HCT116 (cell line): Measurements from ENCODE around the gene KIR2DL1. TPM values are rescaled to one million over a fixed set of nuclear protein-coding genes. Genes with fewer than 3 reads are reported as not detected.

Experiments
- ATAC-seq: fragments of 200-7000 bp; cut with Tn5 transposase; 2 replicates; pipeline ENCODE4 v1.9.1; 2020; ENCODE audit warnings: mild to moderate bottlenecking, moderate library complexity
- BruUV-seq: library from RNA; stranded (reverse); fragments of 400-500 nt; replicated peaks from 2 replicates; lab custom pipeline; 2021; lab: Mats Ljungman, UMichigan
- CTCF ChIA-PET: fragments of 300-600 bp; sonication (Branson Sonifier 250); formaldehyde crosslinking; loops from one replicate; lab custom pipeline; 2021; ENCODE audit warnings: antibody characterized with exemption; lab: Charles Lee
- POLR2A ChIA-PET: fragments of 300-600, 350-600 bp; sonication (Branson Sonifier 250); formaldehyde crosslinking; loops from one replicate; lab custom pipeline; 2021; ENCODE audit warnings: antibody characterized with exemption; lab: Charles Lee
- RAD21 ChIA-PET, 2 experiments: fragments of 300-600 bp; sonication (Branson Sonifier 250); formaldehyde crosslinking; loops; one replicate each; lab custom pipeline; 2023; ENCODE audit warnings: low total read pairs in 2 of 2; ENCODE audit not compliant: uncharacterized antibody in 2 of 2, unreplicated experiment in 2 of 2, low non-redundant PET in 1 of 2; lab: Charles Lee
- DNase-seq: peaks from one replicate; pipeline ENCODE4 v3.0.0-alpha.2; 2010; ENCODE audit warnings: low read depth, low spot score
- H2AFZ ChIP-seq: fragments of 200-600 bp; shearing (Covaris generic), sonication (generic); 2 replicates; pipeline ENCODE4 v1.6.1; 2017; ENCODE audit warnings: low read depth, mixed run types, mixed read lengths, antibody characterized with exemption, low read length; ENCODE audit not compliant: poor library complexity, severe bottlenecking
- H3K27ac ChIP-seq: 2 replicates; pipeline ENCODE4 v1.5.1; 2012; ENCODE audit warnings: low read depth, low read length
- H3K27me3 ChIP-seq: fragments of 200-600 bp; sonication (generic); 2 replicates; pipeline ENCODE4 v1.6.1; 2016; ENCODE audit warnings: mixed run types, low read length, mixed read lengths; ENCODE audit not compliant: insufficient read depth
- H3K36me3 ChIP-seq, 2 experiments: fragments of 200-500 bp in 1 of 2; fragments of 200-600 bp in 1 of 2; sonication (Bioruptor generic) in 1 of 2; sonication (generic) in 1 of 2; 2 replicates each; pipeline versions ENCODE4 v1.5.1 to v1.6.1; 2014 to 2016; ENCODE audit warnings: low read length in 2 of 2, inconsistent platforms in 1 of 2, mixed read lengths in 1 of 2, mixed run types in 1 of 2; ENCODE audit not compliant: insufficient read depth in 2 of 2, control insufficient read depth in 1 of 2
- H3K4me1 ChIP-seq, 2 experiments: fragments of 200-600 bp in 1 of 2; sonication (generic) in 1 of 2; 2 replicates each; pipeline versions ENCODE4 v1.5.1 to v1.6.1; 2012 to 2017; ENCODE audit warnings: low read length in 2 of 2, inconsistent platforms in 1 of 2, mild to moderate bottlenecking in 1 of 2, mixed read lengths in 1 of 2, mixed run types in 1 of 2, moderate library complexity in 1 of 2; ENCODE audit not compliant: insufficient read depth in 2 of 2, control insufficient read depth in 1 of 2
- H3K4me2 ChIP-seq: fragments of 200-600 bp; sonication (generic); 2 replicates; pipeline ENCODE4 v1.6.1; 2017; ENCODE audit warnings: mixed run types, low read length, mixed read lengths
- H3K4me3 ChIP-seq, 2 experiments: fragments of 200-600 bp in 1 of 2; sonication (generic) in 1 of 2; replicated peaks in 1 of 2; 2 replicates each; pipeline ENCODE4 v1.5.1; 2011 to 2016; ENCODE audit warnings: low read length in 2 of 2, control low read depth in 1 of 2, low read depth in 1 of 2, mild to moderate bottlenecking in 1 of 2, mixed read lengths in 1 of 2, mixed run types in 1 of 2
- H3K79me2 ChIP-seq: fragments of 200-600 bp; sonication (generic); 2 replicates; pipeline ENCODE4 v1.6.1; 2017; ENCODE audit warnings: mild to moderate bottlenecking, mixed run types, low read length, moderate library complexity, mixed read lengths; ENCODE audit not compliant: insufficient read depth
- H3K9ac ChIP-seq: fragments of 200-600 bp; sonication (generic); 2 replicates; pipeline ENCODE4 v1.6.1; 2016; ENCODE audit warnings: low read length, mixed read lengths
- H3K9me2 ChIP-seq: fragments of 200-600 bp; sonication (generic), shearing (Covaris generic); 2 replicates; pipeline ENCODE4 v1.6.1; 2017; ENCODE audit warnings: mixed run types, mild to moderate bottlenecking, moderate library complexity; ENCODE audit not compliant: insufficient read depth
- H3K9me3 ChIP-seq, 2 experiments: fragments of 200-500 bp in 1 of 2; fragments of 200-600 bp in 1 of 2; sonication (Bioruptor generic) in 1 of 2; sonication (generic) in 1 of 2; 2 replicates each; pipeline ENCODE4 v1.6.1; 2014 to 2017; ENCODE audit warnings: low read length in 2 of 2, mixed read lengths in 2 of 2, inconsistent platforms in 1 of 2, low read depth in 1 of 2, mild to moderate bottlenecking in 1 of 2, mixed run types in 1 of 2, moderate library complexity in 1 of 2; ENCODE audit not compliant: control insufficient read depth in 1 of 2, insufficient read depth in 1 of 2
- H4K20me1 ChIP-seq: fragments of 200-600 bp; sonication (generic), shearing (Covaris generic); 2 replicates; pipeline ENCODE4 v1.6.1; 2017; ENCODE audit warnings: mixed run types, mild to moderate bottlenecking, moderate library complexity; ENCODE audit not compliant: insufficient read depth
- CBX3 ChIP-seq: IDR thresholded peaks from 2 replicates; pipeline ENCODE4 v1.6.1; 2012; ENCODE audit warnings: low read depth
- CEBPB ChIP-seq: IDR thresholded peaks from 2 replicates; pipeline ENCODE4 v1.6.1; 2012; ENCODE audit warnings: low read depth
- CTCF ChIP-seq, 3 experiments: fragments of 200-600 bp in 1 of 3; sonication (generic) in 1 of 3; IDR thresholded peaks in 2 of 3; conservative IDR thresholded peaks in 1 of 3; 2 replicates each; pipeline ENCODE4 v1.5.1; 2012 to 2017; ENCODE audit warnings: low read depth in 2 of 3, low read length in 2 of 3, antibody characterized with exemption in 1 of 3, borderline replicate concordance in 1 of 3, control low read depth in 1 of 3, mild to moderate bottlenecking in 1 of 3, mixed read lengths in 1 of 3, mixed run types in 1 of 3, moderate library complexity in 1 of 3; ENCODE audit not compliant: insufficient read depth in 1 of 3
- EGR1 ChIP-seq: IDR thresholded peaks from 2 replicates; pipeline ENCODE4 v1.6.1; 2012; ENCODE audit warnings: low read depth
- ELF1 ChIP-seq: IDR thresholded peaks from 2 replicates; pipeline ENCODE4 v1.6.1; 2012; ENCODE audit warnings: low read depth, borderline replicate concordance
- EZH2 ChIP-seq: fragments of 200-600 bp; sonication (generic); IDR thresholded peaks from 2 replicates; pipeline ENCODE4 v1.6.1; 2017; ENCODE audit warnings: antibody characterized with exemption, mixed run types
- EZH2phosphoT487 ChIP-seq: fragments of 200-600 bp; IDR thresholded peaks from 2 replicates; pipeline ENCODE4 v1.6.1; 2018; ENCODE audit warnings: antibody characterized with exemption, borderline replicate concordance
- FOSL1 ChIP-seq: IDR thresholded peaks from 2 replicates; pipeline ENCODE4 v1.6.1; 2012; ENCODE audit warnings: low read depth
- JUND ChIP-seq: IDR thresholded peaks from 2 replicates; pipeline ENCODE4 v1.6.1; 2012
- POLR2A ChIP-seq: IDR thresholded peaks from 2 replicates; pipeline ENCODE4 v1.7.0; 2011; ENCODE audit warnings: borderline replicate concordance; ENCODE audit not compliant: insufficient read depth, insufficient read length; ENCODE audit errors: extremely low read depth
- REST ChIP-seq: IDR thresholded peaks from 2 replicates; pipeline ENCODE4 v1.6.1; 2012; ENCODE audit warnings: low read depth
- SIN3A ChIP-seq: IDR thresholded peaks from 2 replicates; pipeline ENCODE4 v1.6.1; 2012; ENCODE audit warnings: low read depth
- SP1 ChIP-seq: IDR thresholded peaks from 2 replicates; pipeline ENCODE4 v1.6.1; 2012; ENCODE audit warnings: low read depth
- SRF ChIP-seq: IDR thresholded peaks from 2 replicates; pipeline ENCODE4 v1.6.1; 2012; ENCODE audit warnings: low read depth
- TCF7L2 ChIP-seq: IDR thresholded peaks from 2 replicates; pipeline ENCODE4 v1.7.0; 2011; ENCODE audit warnings: borderline replicate concordance, inconsistent platforms; ENCODE audit not compliant: insufficient read depth, insufficient read length; ENCODE audit errors: extremely low read depth
- YY1 ChIP-seq: IDR thresholded peaks from 2 replicates; pipeline ENCODE4 v1.6.1; 2011; ENCODE audit warnings: low read length, low read depth, moderate library complexity, mild to moderate bottlenecking; ENCODE audit not compliant: insufficient replicate concordance; ENCODE audit errors: extremely low read depth
- ZNF274 ChIP-seq: fragments of 200-500 bp; sonication (Bioruptor generic); IDR thresholded peaks from 2 replicates; pipeline ENCODE4 v1.6.1; 2014; ENCODE audit warnings: mild to moderate bottlenecking, low read depth, low read length, inconsistent platforms
- intact Hi-C: fragments of 100-400 bp; cut with micrococcal nuclease; formaldehyde crosslinking; loops from 2 replicates; pipeline ENCODE4 v1.10.0; 2022
- total RNA-seq: library from RNA; stranded (reverse); gene quantifications from one replicate; pipeline ENCODE4 v1.2.1, GENCODE V29; 2021; ENCODE audit not compliant: unreplicated experiment
- TF ChIP-seq, protein P1 (sequence below): IDR thresholded peaks from 2 replicates; pipeline ENCODE4 v1.6.1; 2012

Gene KIR2DL1
- total RNA-seq, 1 experiment from 2014 or later: not detected

- TF ChIP-seq CTCF (IDR thresholded peaks at IDR 0.05 in 2 of 3, conservative IDR thresholded peaks at IDR 0.05 in 1 of 3; ENCODE audit: borderline replicate concordance in 1 of 3, insufficient read depth in 1 of 3, low read depth in 2 of 3, low read length in 2 of 3) (no peak), TCF7L2 (no peak), EGR1 (no peak), JUND (no peak)
Observed at GRCh38 chr19:54792814-54793213, 23.2 kb downstream of the KIR2DL1 start (continued).

GRCh38 chr19:54795758-54796157 lies 26.2 kb downstream of the KIR2DL1 start:
- H4K20me1 ChIP-seq: no peaks in the 10 kb centered on the region
- ChIA-PET POLR2A (no interaction called here), CTCF (no interaction called here), RAD21 (no interaction called here)
- BruUV-seq: no TSS peak
- intact Hi-C loops: no loop called here
- H3K27ac ChIP-seq: no peak overlapping the region
- no peaks in the 10 kb centered on the region for H3K36me3 ChIP-seq
- ATAC-seq: no peak
- no peaks in the 10 kb centered on the region for H3K9me2 ChIP-seq
- no peak overlapping the region for H3K9ac ChIP-seq
- no peak overlapping the region for H2AFZ ChIP-seq
- H3K4me1 ChIP-seq: no peaks in the 10 kb centered on the region
- no peak for DNase-seq
- no peaks in the 10 kb centered on the region for H3K9me3 ChIP-seq
- no peak overlapping the region for H3K4me2 ChIP-seq
- H3K27me3 ChIP-seq: peaks cover 56% of the 10 kb centered on the region
- no peak overlapping the region for H3K4me3 ChIP-seq
- H3K79me2 ChIP-seq: no peaks in the 10 kb centered on the region
- TF ChIP-seq EGR1 (no peak), YY1 (no peak), EZH2 (no peak), FOSL1 (no peak), CEBPB (no peak), SRF (no peak), REST (no peak), POLR2A (no peak), TCF7L2 (no peak), EZH2phosphoT487 (no peak), SIN3A (no peak), JUND (no peak), ZNF274 (no peak), SP1 (no peak), CBX3 (no peak), ELF1 (no peak), CTCF (IDR thresholded peaks at IDR 0.05 in 2 of 3, conservative IDR thresholded peaks at IDR 0.05 in 1 of 3; ENCODE audit: borderline replicate concordance in 1 of 3, insufficient read depth in 1 of 3, low read depth in 2 of 3, low read length in 2 of 3) (no peak)
- TF ChIP-seq, protein P1, sequence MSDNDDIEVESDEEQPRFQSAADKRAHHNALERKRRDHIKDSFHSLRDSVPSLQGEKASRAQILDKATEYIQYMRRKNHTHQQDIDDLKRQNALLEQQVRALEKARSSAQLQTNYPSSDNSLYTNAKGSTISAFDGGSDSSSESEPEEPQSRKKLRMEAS: no peak
